B cell (primary cell): ENCODE measurements around the gene SLC12A4. TPM values are rescaled to one million over a fixed set of nuclear protein-coding genes. Genes with fewer than 3 reads are reported as not detected.

Source experiments
- ATAC-seq: fragments of 200-7000 bp; cut with Tn5 transposase; one replicate; pipeline ENCODE4 v1.10.0; 2021; ENCODE audit warnings: low read depth, mild to moderate bottlenecking, moderate number of reproducible peaks, moderate library complexity
- CTCF ChIA-PET: fragments of 350-600 bp; sonication (Branson Sonifier 250); formaldehyde crosslinking; loops from one replicate; lab custom pipeline; 2021; ENCODE audit warnings: antibody characterized with exemption, inconsistent platforms; lab: Charles Lee
- POLR2A ChIA-PET: fragments of 350-600 bp; sonication (Branson Sonifier 250); formaldehyde crosslinking; loops from one replicate; lab custom pipeline; 2021; ENCODE audit warnings: antibody characterized with exemption; lab: Charles Lee
- DNase-seq: peaks from one replicate; pipeline ENCODE4 v3.0.0; 2013
- H2AFZ ChIP-seq: 2 replicates; pipeline ENCODE4 v1.6.1; 2012; ENCODE audit warnings: mild to moderate bottlenecking, low read depth, low read length; ENCODE audit not compliant: insufficient read depth, poor library complexity, severe bottlenecking
- H3K27ac ChIP-seq, 2 donors: 1 replicate in 1 of 2; 2 replicates in 1 of 2; pipeline ENCODE4 v1.5.1; 2012 to 2013; ENCODE audit warnings: low read length in 2 of 2, mild to moderate bottlenecking in 2 of 2, moderate library complexity in 1 of 2
- H3K27me3 ChIP-seq, 4 experiments: fragments of 200-600 bp in 1 of 4; sonication (generic) in 1 of 4; replicated peaks in 1 of 4; 1 replicate in 2 of 4; 2 replicates in 2 of 4; pipeline versions ENCODE4 v1.6.1 to v1.7.0; 2013 to 2016; ENCODE audit warnings: low read length in 3 of 4, mild to moderate bottlenecking in 2 of 4, mixed read lengths in 1 of 4, moderate library complexity in 1 of 4; ENCODE audit not compliant: insufficient read depth in 4 of 4, control insufficient read depth in 3 of 4; ENCODE audit errors: control extremely low read depth in 1 of 4
- H3K36me3 ChIP-seq, 2 experiments: replicated peaks in 1 of 2; 1 replicate in 1 of 2; 2 replicates in 1 of 2; pipeline versions ENCODE4 v1.6.1 to v1.7.1; 2013; ENCODE audit warnings: low read length in 1 of 2; ENCODE audit not compliant: insufficient read depth in 2 of 2, control insufficient read depth in 1 of 2; ENCODE audit errors: control extremely low read depth in 1 of 2, extremely low read depth in 1 of 2
- H3K4me1 ChIP-seq, 2 donors: fragments of 200-600 bp in 1 of 2; sonication (generic) in 1 of 2; 1 replicate in 1 of 2; 2 replicates in 1 of 2; pipeline versions ENCODE4 v1.5.1 to v1.6.1; 2013 to 2017; ENCODE audit warnings: low read length in 2 of 2; ENCODE audit not compliant: control insufficient read depth in 2 of 2, insufficient read depth in 2 of 2
- H3K4me2 ChIP-seq: replicated peaks from 2 replicates; pipeline ENCODE3; 2012; ENCODE audit warnings: mild to moderate bottlenecking, low read depth, low read length; ENCODE audit not compliant: poor library complexity, severe bottlenecking
- H3K4me3 ChIP-seq, 5 experiments: fragments of 200-600 bp in 1 of 5; sonication (generic) in 1 of 5; 1 replicate in 3 of 5; 2 replicates in 2 of 5; pipeline versions ENCODE4 v1.5.1 to v1.7.0; 2011 to 2016; ENCODE audit warnings: low read length in 4 of 5, mild to moderate bottlenecking in 4 of 5, low read depth in 2 of 5, control low read depth in 1 of 5, moderate library complexity in 1 of 5; ENCODE audit not compliant: insufficient read depth in 1 of 5; ENCODE audit errors: control extremely low read depth in 1 of 5, extremely low read depth in 1 of 5
- H3K79me2 ChIP-seq: fragments of 200-600 bp; sonication (generic); one replicate; pipeline ENCODE4 v1.6.0; 2016; ENCODE audit warnings: low read length; ENCODE audit not compliant: control insufficient read depth, insufficient read depth
- H3K9ac ChIP-seq: fragments of 200-600 bp; sonication (generic); 2 replicates; pipeline ENCODE4 v1.6.1; 2017; ENCODE audit warnings: mild to moderate bottlenecking, low read length, moderate library complexity
- H3K9me3 ChIP-seq, 3 donors: one replicate each; pipeline versions ENCODE4 v1.6.1 to v1.7.1; 2013; ENCODE audit warnings: low read length in 2 of 3; ENCODE audit not compliant: control insufficient read depth in 2 of 3, insufficient read depth in 1 of 3; ENCODE audit errors: control extremely low read depth in 1 of 3
- H4K20me1 ChIP-seq: 2 replicates; pipeline ENCODE4 v1.6.0; 2012; ENCODE audit warnings: mild to moderate bottlenecking, low read length; ENCODE audit not compliant: insufficient read depth, control insufficient read depth, poor library complexity, severe bottlenecking
- H3K27ac Mint-ChIP-seq: one replicate; pipeline ENCODE4 v1.8.0; 2021; ENCODE audit warnings: mixed read lengths
- H3K27me3 Mint-ChIP-seq: one replicate; pipeline ENCODE4 v1.8.0; 2021; ENCODE audit warnings: mixed read lengths
- H3K4me1 Mint-ChIP-seq: one replicate; pipeline ENCODE4 v1.8.0; 2021; ENCODE audit warnings: mixed read lengths
- H3K4me3 Mint-ChIP-seq: one replicate; pipeline ENCODE4 v1.8.0; 2021; ENCODE audit warnings: mixed read lengths
- H3K9me3 Mint-ChIP-seq: one replicate; pipeline ENCODE4 v1.8.0; 2022; ENCODE audit warnings: mixed read lengths; ENCODE audit not compliant: insufficient read depth
- EZH2 ChIP-seq: IDR thresholded peaks from 2 replicates; pipeline ENCODE4 v1.6.1; 2012; ENCODE audit warnings: borderline replicate concordance, low read depth, mild to moderate bottlenecking, moderate library complexity, low read length; ENCODE audit not compliant: insufficient read depth, poor library complexity, severe bottlenecking
- WGBS: methylation state at CpG from one replicate; pipeline ENCODE4 v1.1.5; 2013; ENCODE audit warnings: missing lambda C conversion rate; ENCODE audit not compliant: insufficient coverage; 5-methylcytosine and 5-hydroxymethylcytosine counted together
- intact Hi-C: fragments of 100-400 bp; cut with micrococcal nuclease; formaldehyde crosslinking; loops from one replicate; pipeline ENCODE4 v1.10.0; 2022
- polyA plus RNA-seq: library from polyadenylated mRNA; depleted of rRNA; stranded (reverse); fragments of >200 nt; gene quantifications from 2 replicates; pipeline ENCODE4 v1.2.3, GENCODE V29; 2012
- total RNA-seq, 2 donors: library from RNA; stranded (reverse); fragments of 120-200 nt in 1 of 2; gene quantifications; 1 replicate in 1 of 2; 2 replicates in 1 of 2; pipeline versions ENCODE4 v1.2.3 to v1.2.4, GENCODE V29; 2013 to 2022
- TF ChIP-seq, protein P1 (sequence below): fragments of 200-600 bp; IDR thresholded peaks from one replicate; pipeline ENCODE4 v1.8.0; 2022; ENCODE audit warnings: antibody characterized with exemption, mild to moderate bottlenecking

SLC12A4 gene
- total and polyA plus RNA-seq, 2 donors (not counting 1 experiment from before 2014, with no cell fraction given): 20.2 to 42.2 TPM

DNA sequence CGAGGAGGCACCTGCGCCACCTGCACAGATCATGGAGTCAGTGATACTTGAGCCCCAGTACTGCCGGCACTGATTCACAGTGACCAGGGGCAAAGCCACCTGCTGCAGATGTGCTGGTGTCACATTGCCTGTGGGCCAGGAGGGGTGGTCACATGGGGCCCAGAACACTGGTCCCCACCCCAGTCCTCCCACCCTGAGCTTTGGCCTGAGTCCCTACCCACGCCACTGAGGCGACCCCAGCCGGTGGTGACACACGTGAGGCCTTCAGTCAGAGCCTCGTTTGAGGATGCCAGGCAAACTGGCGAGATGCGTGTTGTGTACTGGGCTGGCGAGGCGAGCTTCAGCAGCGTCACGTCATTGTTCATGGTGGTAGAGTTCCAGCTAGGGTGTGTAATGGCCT is 38.2 kb downstream of the SLC12A4 start:
- peaks cover 13 to 23% of the 10 kb centered on the region in 2 donors for H3K4me1 ChIP-seq
- no peaks in the 10 kb centered on the region for H3K9me3 Mint-ChIP-seq
- 95% methylated on average over 13 of the region's 14 CpGs for WGBS
- H4K20me1 ChIP-seq: peaks cover 53% of the 10 kb centered on the region
- intact Hi-C loops: no loop called here
- peaks cover 28% of the 10 kb centered on the region for H3K4me1 Mint-ChIP-seq
- no peak overlapping the region for H3K27ac Mint-ChIP-seq
- H3K27me3 ChIP-seq: no peaks in the 10 kb centered on the region
- ChIA-PET CTCF (interaction anchor here (1.0 to 3.6 kb wide), 3 partner anchors 47 to 247 kb away, joined by 3 to 30 read pairs (median 4); partner anchors contain the start of gene NRN1L), POLR2A (interaction anchor here (0.5 to 0.6 kb wide), 2 partner anchors 159 to 262 kb away, joined by 3 to 5 read pairs; no protein-coding TSS in a partner anchor)
- no peak overlapping the region for H3K4me3 ChIP-seq
- H3K79me2 ChIP-seq: peaks cover 30% of the 10 kb centered on the region
- no peak overlapping the region for H3K27ac ChIP-seq
- no peak overlapping the region for H3K4me3 Mint-ChIP-seq
- no peak overlapping the region for H2AFZ ChIP-seq
- H3K4me2 ChIP-seq: no peak overlapping the region
- ATAC-seq (no peak), DNase-seq (no peak)
- H3K27me3 Mint-ChIP-seq: no peaks in the 10 kb centered on the region
- H3K9me3 ChIP-seq: no peaks in the 10 kb centered on the region
- TF ChIP-seq EZH2: no peak
- TF ChIP-seq, protein P1, sequence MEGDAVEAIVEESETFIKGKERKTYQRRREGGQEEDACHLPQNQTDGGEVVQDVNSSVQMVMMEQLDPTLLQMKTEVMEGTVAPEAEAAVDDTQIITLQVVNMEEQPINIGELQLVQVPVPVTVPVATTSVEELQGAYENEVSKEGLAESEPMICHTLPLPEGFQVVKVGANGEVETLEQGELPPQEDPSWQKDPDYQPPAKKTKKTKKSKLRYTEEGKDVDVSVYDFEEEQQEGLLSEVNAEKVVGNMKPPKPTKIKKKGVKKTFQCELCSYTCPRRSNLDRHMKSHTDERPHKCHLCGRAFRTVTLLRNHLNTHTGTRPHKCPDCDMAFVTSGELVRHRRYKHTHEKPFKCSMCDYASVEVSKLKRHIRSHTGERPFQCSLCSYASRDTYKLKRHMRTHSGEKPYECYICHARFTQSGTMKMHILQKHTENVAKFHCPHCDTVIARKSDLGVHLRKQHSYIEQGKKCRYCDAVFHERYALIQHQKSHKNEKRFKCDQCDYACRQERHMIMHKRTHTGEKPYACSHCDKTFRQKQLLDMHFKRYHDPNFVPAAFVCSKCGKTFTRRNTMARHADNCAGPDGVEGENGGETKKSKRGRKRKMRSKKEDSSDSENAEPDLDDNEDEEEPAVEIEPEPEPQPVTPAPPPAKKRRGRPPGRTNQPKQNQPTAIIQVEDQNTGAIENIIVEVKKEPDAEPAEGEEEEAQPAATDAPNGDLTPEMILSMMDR: no peak
- H3K9ac ChIP-seq: no peak overlapping the region
- peaks cover 7 to 61% of the 10 kb centered on the region in 2 experiments for H3K36me3 ChIP-seq

DNA sequence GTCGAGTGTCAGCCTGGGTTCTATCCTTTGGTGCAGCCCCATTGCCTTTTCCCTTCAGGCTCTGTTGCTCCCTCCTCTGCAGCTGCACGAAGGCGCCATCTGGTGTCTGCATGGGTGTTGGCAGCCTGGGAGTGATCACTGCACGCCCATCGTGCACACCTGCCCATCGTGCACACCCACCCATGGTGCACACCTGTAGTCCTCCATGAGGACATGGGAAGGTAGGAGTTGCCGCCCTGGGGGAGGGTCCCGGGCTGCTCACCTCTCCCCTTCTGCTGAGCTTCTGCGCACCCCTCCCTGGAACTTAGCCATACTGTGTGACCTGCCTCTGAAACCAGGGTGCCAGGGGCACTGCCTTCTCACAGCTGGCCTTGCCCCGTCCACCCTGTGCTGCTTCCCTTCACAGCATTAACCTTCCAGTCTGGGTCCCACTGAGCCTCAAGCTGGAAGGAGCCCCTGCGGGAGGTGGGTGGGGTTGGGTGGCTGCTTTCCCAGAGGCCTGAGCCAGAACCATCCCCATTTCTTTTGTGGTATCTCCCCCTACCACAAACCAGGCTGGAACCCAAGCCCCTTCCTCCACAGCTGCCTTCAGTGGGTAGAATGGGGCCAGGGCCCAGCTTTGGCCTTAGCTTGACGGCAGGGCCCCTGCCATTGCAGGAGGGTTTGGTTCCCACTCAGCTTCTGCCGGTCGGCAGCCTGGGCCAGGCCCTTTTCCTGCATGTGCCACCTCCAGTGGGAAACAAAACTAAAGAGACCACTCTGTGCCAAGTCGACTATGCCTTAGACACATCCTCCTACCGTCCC is 39.7 kb downstream of the SLC12A4 start:
- Histone ChIP-seq H3K27ac (no peak overlapping the region), H4K20me1 (peaks cover 46% of the 10 kb centered on the region), H3K4me1 (peaks cover 9 to 27% of the 10 kb centered on the region in 2 donors), H3K4me3 (no peak overlapping the region), H3K9me3 (no peaks in the 10 kb centered on the region), H3K36me3 (peaks cover 3 to 53% of the 10 kb centered on the region in 2 experiments), H3K9ac (no peak overlapping the region), H3K4me2 (no peak overlapping the region), H3K27me3 (no peaks in the 10 kb centered on the region), H2AFZ (no peak overlapping the region), H3K79me2 (peaks cover 32% of the 10 kb centered on the region)
- DNase-seq (peak; percentile 79), ATAC-seq (peak; percentile 82)
- ChIA-PET CTCF (interaction anchor here (0.5 to 3.6 kb wide), 20 partner anchors 8 to 431 kb away, joined by 3 to 30 read pairs (median 4); partner anchors contain the start of genes LCAT, NRN1L, PSKH1 and PSMB10), POLR2A (no interaction called here)
- intact Hi-C loops: loop anchor here (1.0 kb wide), 2 partner anchors 45 to 112 kb away; no protein-coding TSS in a partner anchor
- Mint-ChIP-seq H3K27ac (peak overlapping the region; percentile 50), H3K27me3 (no peaks in the 10 kb centered on the region), H3K4me3 (no peak overlapping the region), H3K9me3 (no peaks in the 10 kb centered on the region), H3K4me1 (peaks cover 26% of the 10 kb centered on the region)
- 47% methylated on average over 15 of the region's 16 CpGs for WGBS
- TF ChIP-seq EZH2: no peak
- TF ChIP-seq, protein P1: peak; percentile 77
